RPMI8226 (cell line): ENCODE measurements around the gene ARHGAP11B.
"Not testable (repeated sequence)": the region's sequence is repeated elsewhere in the genome, so short reads cannot be mapped to it uniquely, and the experiment has no call there.

ENCODE experiments used
- DNase-seq: peaks from one replicate; pipeline ENCODE4 v3.0.0-alpha.2; 2015

Gene ARHGAP11B

GRCh38 chr15:30625436-30626193 lies at the start of gene ARHGAP11B:
Gene ARHGAP11B, plus strand, starts transcription at chr15:30626128.
- peak; percentile 93 for DNase-seq

DNA sequence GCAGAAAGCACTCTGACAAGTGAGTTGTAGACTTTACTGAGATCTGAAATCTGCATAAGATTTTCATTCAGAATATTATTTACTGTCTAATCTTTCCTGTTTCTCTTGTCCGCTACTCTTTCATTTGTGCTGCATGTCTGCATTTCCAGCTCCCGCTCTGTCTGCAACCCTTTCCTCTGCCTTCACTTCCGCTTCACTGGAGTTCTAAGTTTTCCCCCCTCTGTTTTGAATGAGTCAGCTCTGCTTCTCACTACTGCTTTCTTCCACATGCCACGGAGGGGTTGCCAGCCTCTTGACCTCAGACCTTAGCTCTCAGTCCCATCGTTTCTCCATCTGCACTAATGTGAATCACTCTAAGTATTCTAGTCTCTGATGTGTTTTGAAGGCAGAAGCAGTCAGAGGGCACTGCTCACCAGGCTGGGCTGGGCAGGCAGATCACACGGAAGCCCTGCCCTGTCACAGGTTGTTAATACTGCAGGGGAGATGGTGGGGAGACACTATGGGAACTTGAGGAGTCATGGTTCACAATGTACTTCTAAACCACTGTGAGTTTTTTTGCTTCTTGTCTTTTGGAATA lies 46.4 kb upstream of the ARHGAP11B start:
- not testable (repeated sequence) for DNase-seq

DNA sequence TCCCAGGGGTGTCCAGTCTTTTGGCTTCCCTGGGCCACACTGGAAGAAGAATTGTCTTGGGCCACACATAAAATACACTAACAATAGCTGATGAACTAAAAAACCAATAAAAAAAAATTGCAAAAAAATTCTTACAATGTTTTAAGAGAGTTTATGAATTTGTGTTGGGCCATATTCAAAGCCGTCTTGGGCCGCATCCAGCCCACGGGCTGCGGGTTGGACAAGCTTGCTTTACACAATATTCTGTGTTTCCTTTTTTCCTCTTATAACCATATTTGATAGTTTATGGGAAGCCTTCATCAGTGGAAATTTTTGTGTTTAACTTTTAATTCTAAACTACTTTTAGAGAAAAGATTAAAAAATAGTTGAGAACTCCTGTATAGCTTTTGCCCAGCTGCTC lies 45.2 kb upstream of the ARHGAP11B start:
- not testable (repeated sequence) for DNase-seq

- DNase-seq, result not testable (repeated sequence)
Observed at GRCh38 chr15:30598953-30599352, 27.0 kb upstream of the ARHGAP11B start.

DNA sequence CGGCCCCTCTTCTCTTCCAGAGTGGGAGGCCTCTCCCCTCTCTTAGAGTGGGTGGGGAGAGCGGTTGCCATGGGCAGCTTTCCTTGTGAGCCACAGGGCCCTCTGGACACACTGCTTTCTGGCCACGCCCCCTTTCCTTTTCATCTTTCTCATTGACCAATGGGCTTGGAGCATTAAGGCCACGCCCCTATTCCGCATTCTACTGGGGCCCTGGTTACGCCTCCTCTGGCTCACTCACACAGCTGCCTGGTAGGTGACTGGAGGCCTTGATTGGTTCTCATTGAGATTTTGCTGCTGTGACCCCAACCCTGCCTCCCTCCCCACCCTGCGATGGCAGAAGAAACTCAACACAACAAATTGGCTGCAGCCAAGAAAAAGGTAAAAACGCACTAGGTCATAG lies 22.1 kb upstream of the ARHGAP11B start, which contains the start of gene GOLGA8H:
Gene GOLGA8H, plus strand, starts transcription at position 233 of the 400 bp plus-strand sequence. Its CDS starts 98 bp downstream, at position 331.
- DNase-seq, result not testable (repeated sequence)

DNA sequence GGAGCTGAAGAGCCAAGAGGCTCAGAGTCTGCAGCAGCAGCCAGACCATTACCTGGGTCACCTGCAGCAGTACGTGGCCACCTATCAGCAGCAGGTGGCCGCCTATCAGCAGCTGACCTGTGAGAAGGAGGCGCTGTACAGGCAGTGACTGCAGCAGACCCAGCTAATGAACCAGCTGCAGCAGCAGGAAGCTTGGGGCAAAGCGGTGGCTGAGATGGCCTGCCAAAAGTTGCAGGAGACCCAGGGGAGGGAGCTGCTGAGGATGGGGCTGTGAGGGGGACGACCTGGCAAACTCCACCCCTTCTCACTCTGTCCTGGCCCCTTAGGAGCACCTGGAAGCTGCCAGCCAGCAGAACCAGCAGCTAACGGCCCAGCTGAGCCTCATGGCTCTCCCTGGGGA lies 13.7 kb upstream of the ARHGAP11B start:
- DNase-seq, result not testable (repeated sequence)

DNA sequence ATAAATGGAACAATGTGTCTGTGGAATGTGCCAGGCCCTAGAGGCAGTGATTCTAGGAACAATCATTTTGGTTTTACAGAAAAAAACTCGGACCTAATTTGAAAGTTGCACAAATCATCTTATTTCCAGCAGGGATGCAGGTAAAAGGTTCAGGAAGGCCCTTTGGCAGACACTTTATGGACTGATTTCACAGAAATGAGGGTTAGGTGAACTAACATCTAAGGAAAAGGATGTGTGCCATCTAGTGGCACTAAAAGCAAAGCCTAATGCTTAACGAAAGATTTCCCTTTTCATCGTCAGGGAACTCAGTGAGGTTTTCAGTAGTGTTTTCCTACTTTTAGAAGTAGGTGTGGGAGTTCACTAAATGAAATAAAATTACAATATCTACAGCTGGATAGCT lies 4.6 kb upstream of the ARHGAP11B start:
- DNase-seq, result not testable (repeated sequence)

DNA sequence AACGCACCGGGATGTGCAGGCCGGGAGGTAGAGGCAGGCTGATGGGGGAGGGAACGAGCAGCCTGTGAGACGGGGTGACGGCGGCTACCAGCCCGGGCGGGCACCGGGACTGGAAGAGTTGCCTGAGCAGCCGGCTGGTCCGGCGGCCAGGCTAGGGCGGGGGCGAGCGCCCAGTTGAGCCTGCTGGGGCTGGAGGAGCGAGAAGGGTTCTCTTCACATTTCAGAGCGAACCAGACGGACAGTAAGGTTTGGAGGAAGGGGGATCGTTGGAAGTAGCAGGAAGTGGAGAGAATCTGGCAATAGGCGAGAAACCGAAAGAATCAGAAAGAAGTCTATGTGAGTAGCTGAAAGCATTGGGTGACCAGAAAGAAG lies 252 bp downstream of the ARHGAP11B start:
- DNase-seq, result peak; percentile 3

- DNase-seq, result not testable (repeated sequence)
Observed at GRCh38 chr15:30626632-30627031, 704 bp downstream of the ARHGAP11B start.

GRCh38 chr15:30650012-30650929 lies 24.3 kb downstream of the ARHGAP11B start:
- no peak for DNase-seq

DNA sequence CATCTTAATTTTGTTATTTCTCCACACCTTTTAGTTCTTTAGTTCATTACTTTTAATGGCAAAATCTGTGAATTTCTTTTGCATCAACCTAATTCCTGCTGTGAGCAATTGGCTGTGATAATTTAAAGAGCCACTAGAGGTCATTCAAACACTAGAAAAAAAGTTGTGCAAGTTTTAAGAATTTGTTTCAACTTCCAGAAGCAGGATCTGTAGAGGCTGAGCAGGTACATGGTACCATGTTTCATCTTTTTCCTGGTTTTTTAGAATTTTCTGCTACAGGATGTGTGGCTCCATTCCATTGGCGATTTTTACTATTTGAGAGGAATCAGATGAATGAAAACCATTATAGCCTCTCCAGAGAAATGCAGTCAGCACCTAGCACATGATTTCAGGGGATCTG lies 35.2 kb downstream of the ARHGAP11B start:
- DNase-seq, result not testable (repeated sequence)

GRCh38 chr15:30669621-30670020 lies 43.7 kb downstream of the ARHGAP11B start:
- not testable (repeated sequence) for DNase-seq

DNA sequence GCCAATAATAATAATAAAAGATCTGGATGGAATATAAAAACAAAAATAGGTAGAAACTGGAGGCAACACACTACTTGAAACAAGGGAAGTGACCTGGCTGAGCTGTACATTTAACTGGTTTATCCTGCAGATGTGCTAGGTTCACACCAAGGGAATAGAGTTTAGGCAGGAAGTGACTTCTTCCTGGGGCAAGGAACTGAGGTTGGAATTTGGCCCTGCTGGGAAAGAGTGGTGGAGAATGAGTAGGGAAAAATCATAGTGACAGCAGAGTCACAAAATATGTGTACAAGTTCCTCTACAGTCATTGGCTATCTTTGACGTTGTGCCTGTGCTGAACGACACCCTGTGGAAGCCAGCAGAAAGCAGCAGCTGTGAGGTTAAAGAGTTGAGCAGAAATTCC lies 44.1 kb downstream of the ARHGAP11B start:
- no peak for DNase-seq

GRCh38 chr15:30671309-30671708 lies 45.4 kb downstream of the ARHGAP11B start:
- DNase-seq, result no peak

- DNase-seq, result no peak
Observed at GRCh38 chr15:30675126-30675525, 49.2 kb downstream of the ARHGAP11B start.

DNA sequence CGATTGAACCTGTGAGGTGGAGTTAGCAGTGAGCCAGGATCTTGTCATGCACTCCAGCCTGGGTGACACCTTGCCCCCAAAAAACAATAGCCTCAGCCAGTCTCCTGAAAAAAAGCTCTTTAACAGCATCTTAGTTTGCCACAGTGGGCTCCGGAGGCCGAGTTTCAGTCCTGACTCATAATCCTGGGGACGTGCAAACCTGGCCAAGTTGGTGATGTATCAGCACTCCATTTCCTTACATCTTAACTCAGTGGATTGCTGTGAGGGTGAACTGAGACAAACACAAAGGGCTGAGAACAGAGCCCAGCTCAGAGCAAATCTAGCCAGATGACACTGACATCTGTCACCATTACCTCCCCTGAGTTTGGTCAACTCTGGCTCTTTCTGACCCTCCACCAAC lies 50.0 kb downstream of the ARHGAP11B start:
- not testable (repeated sequence) for DNase-seq

GRCh38 chr15:30680997-30681396 lies 55.1 kb downstream of the ARHGAP11B start:
- not testable (repeated sequence) for DNase-seq

GRCh38 chr15:30685709-30686285 lies 59.9 kb downstream of the ARHGAP11B start:
- DNase-seq, result not testable (repeated sequence)

DNA sequence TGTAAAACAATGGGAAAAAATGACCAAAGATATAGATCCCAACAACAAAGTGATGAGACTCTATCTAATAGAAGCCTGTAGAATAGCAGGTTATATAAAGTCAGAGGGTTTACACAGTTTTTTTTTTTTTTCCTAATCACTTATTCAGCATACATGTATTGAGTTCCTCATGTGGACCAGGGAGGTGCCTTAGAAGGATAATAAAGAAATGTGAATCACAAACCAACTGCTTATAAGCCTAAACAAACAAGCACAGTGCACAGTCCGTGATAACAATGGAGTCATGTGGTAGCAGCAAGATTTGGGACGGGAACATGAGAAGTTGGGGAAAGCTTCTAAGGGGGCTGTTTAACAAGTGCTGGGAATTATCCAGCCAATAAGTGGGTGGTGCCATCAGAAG lies 60.7 kb downstream of the ARHGAP11B start:
- DNase-seq, result not testable (repeated sequence)
